Measurements from ENCODE around the gene WDFY4.

The WDFY4 gene

GRCh38 chr10:48773580-48773979 lies 88.9 kb downstream of the WDFY4 start:
- DNase-seq = no peak

- no peak for DNase-seq
These were observed 89.9 kb downstream of the WDFY4 start for GRCh38 chr10:48774416-48775205.

GRCh38 chr10:48775206-48775517 lies 90.5 kb downstream of the WDFY4 start:
- DNase-seq = no peak

GRCh38 chr10:48776005-48776522 lies 91.4 kb downstream of the WDFY4 start:
- DNase-seq = no peak

- DNase-seq = no peak
These were observed 91.9 kb downstream of the WDFY4 start for GRCh38 chr10:48776528-48776927.

- no peak for DNase-seq
These were observed 92.4 kb downstream of the WDFY4 start for GRCh38 chr10:48777110-48777509.

GRCh38 chr10:48778193-48778857 lies 93.7 kb downstream of the WDFY4 start:
- no peak for DNase-seq

GRCh38 chr10:48779077-48779476 lies 94.4 kb downstream of the WDFY4 start:
- no peak for DNase-seq

- DNase-seq = no peak
These were observed 95.0 kb downstream of the WDFY4 start for GRCh38 chr10:48779546-48780152.

GRCh38 chr10:48780341-48780740 lies 95.7 kb downstream of the WDFY4 start:
- no peak for DNase-seq

GRCh38 chr10:48782386-48782785 lies 97.7 kb downstream of the WDFY4 start:
- DNase-seq = no peak

GRCh38 chr10:48784031-48784430 lies 99.4 kb downstream of the WDFY4 start:
- no peak for DNase-seq

GRCh38 chr10:48785796-48786195 lies 101.1 kb downstream of the WDFY4 start:
- DNase-seq = no peak

- peak; percentile 5 for DNase-seq
These were observed 102.1 kb downstream of the WDFY4 start for GRCh38 chr10:48786606-48787282.

GRCh38 chr10:48788554-48788953 lies 103.9 kb downstream of the WDFY4 start:
- DNase-seq = no peak

- DNase-seq = no peak
These were observed 105.1 kb downstream of the WDFY4 start for GRCh38 chr10:48789486-48790456.

GRCh38 chr10:48790457-48791044 lies 105.9 kb downstream of the WDFY4 start:
- DNase-seq = no peak

GRCh38 chr10:48791267-48791928 lies 106.7 kb downstream of the WDFY4 start:
- no peak for DNase-seq

GRCh38 chr10:48792121-48792520 lies 107.4 kb downstream of the WDFY4 start:
- no peak for DNase-seq

GRCh38 chr10:48792687-48793096 lies 108.0 kb downstream of the WDFY4 start:
- DNase-seq = no peak

GRCh38 chr10:48794074-48794473 lies 109.4 kb downstream of the WDFY4 start:
- DNase-seq = no peak

All from MV-4-11 (cell line).